BLaER1 treated with 17β-estradiol and CSF1 and Interleukin-3, amounts not matched to agents 10 nM and 100 nM (cell line): ENCODE measurements around the gene UCK1.
"Not testable (repeated sequence)": the region's sequence is repeated elsewhere in the genome, so short reads cannot be mapped to it uniquely, and the experiment has no call there.

ENCODE experiments used
- H3K27ac ChIP-seq, 11 experiments: shearing (Covaris generic); formaldehyde crosslinking; 2 replicates each; pipeline ENCODE4 v1.8.1; 2022
- H3K27me3 ChIP-seq, 11 experiments: shearing (Covaris generic); formaldehyde crosslinking; 2 replicates each; pipeline ENCODE4 v1.8.1; 2022
- H3K36me3 ChIP-seq, 11 experiments: shearing (Covaris generic); formaldehyde crosslinking; 2 replicates each; pipeline ENCODE4 v1.8.1; 2022
- H3K4me1 ChIP-seq, 10 experiments: shearing (Covaris generic); formaldehyde crosslinking; 2 replicates each; pipeline ENCODE4 v1.8.1; 2022
- H3K4me2 ChIP-seq, 11 experiments: shearing (Covaris generic); formaldehyde crosslinking; 2 replicates each; pipeline ENCODE4 v1.8.1; 2022
- H3K4me3 ChIP-seq, 10 experiments: shearing (Covaris generic); formaldehyde crosslinking; 2 replicates each; pipeline ENCODE4 v1.8.1; 2022
- H3K9ac ChIP-seq, 11 experiments: shearing (Covaris generic); formaldehyde crosslinking; 2 replicates each; pipeline ENCODE4 v1.8.1; 2022
- H3K9me3 ChIP-seq, 11 experiments: shearing (Covaris generic); formaldehyde crosslinking; replicated peaks in 1 of 11; 2 replicates each; pipeline ENCODE4 v1.8.1; 2022
- H4K20me1 ChIP-seq, 11 experiments: shearing (Covaris generic); formaldehyde crosslinking; 2 replicates each; pipeline ENCODE4 v1.8.1; 2022
- Cebpa-rat ChIP-seq, 11 experiments: shearing (Covaris generic); IDR thresholded peaks; 2 replicates each; pipeline ENCODE4 v1.8.1; 2022

Gene UCK1

GRCh38 chr9:131522257-131523085, 8.6 kb downstream of the UCK1 start:
- H3K4me2 ChIP-seq: no peak overlapping the region; a peak in 1 of 22 replicates
- H3K9ac ChIP-seq: peak overlapping the region in 1 of 11 experiments; percentile 2; a peak in 1 of 22 replicates
- peaks cover 0 to 3% (median 0%) of the 10 kb centered on the region in 11 experiments; a peak in 1 of 22 replicates for H3K9me3 ChIP-seq
- no peak overlapping the region for H3K27ac ChIP-seq
- no peak for TF ChIP-seq Cebpa-rat (IDR thresholded peaks at IDR 0.05)
- peaks cover 13 to 33% (median 25%) of the 10 kb centered on the region in 10 experiments for H3K4me1 ChIP-seq
- H4K20me1 ChIP-seq: peaks cover 0 to 68% (median 25%) of the 10 kb centered on the region in 11 experiments; a peak in 18 of 22 replicates
- no peak overlapping the region for H3K4me3 ChIP-seq
- H3K27me3 ChIP-seq: no peaks in the 10 kb centered on the region
- H3K36me3 ChIP-seq: peaks cover 91 to 100% (median 99%) of the 10 kb centered on the region in 11 experiments

- Histone ChIP-seq H3K27me3 (no peaks in the 10 kb centered on the region), H3K27ac (no peak overlapping the region), H3K4me1 (peaks cover 13 to 33% (median 25%) of the 10 kb centered on the region in 10 experiments), H3K4me3 (no peak overlapping the region), H3K9ac (no peak overlapping the region; a peak in 1 of 22 replicates), H3K4me2 (no peak overlapping the region; a peak in 1 of 22 replicates), H4K20me1 (peaks cover 0 to 74% (median 25%) of the 10 kb centered on the region in 11 experiments; a peak in 18 of 22 replicates), H3K36me3 (peaks cover 85 to 100% (median 98%) of the 10 kb centered on the region in 11 experiments), H3K9me3 (peaks cover 0 to 8% (median 0%) of the 10 kb centered on the region in 11 experiments; a peak in 6 of 22 replicates)
- TF ChIP-seq Cebpa-rat (IDR thresholded peaks at IDR 0.05): no peak
Measured at GRCh38 chr9:131521822-131522221, 9.2 kb downstream of the UCK1 start.

- Histone ChIP-seq H3K36me3 (peaks cover 84 to 100% (median 98%) of the 10 kb centered on the region in 11 experiments), H3K9ac (no peak overlapping the region), H3K9me3 (peaks cover 0 to 14% (median 0%) of the 10 kb centered on the region in 11 experiments; a peak in 6 of 22 replicates), H4K20me1 (peaks cover 0 to 75% (median 26%) of the 10 kb centered on the region in 11 experiments; a peak in 18 of 22 replicates), H3K27me3 (no peaks in the 10 kb centered on the region), H3K4me1 (peaks cover 13 to 33% (median 25%) of the 10 kb centered on the region in 10 experiments), H3K4me2 (no peak overlapping the region), H3K27ac (no peak overlapping the region), H3K4me3 (no peak overlapping the region)
- TF ChIP-seq Cebpa-rat (IDR thresholded peaks at IDR 0.05): no peak
Measured at GRCh38 chr9:131521203-131521602, 9.9 kb downstream of the UCK1 start.

GRCh38 chr9:131520503-131520902, 10.6 kb downstream of the UCK1 start:
- no peak overlapping the region for H3K4me2 ChIP-seq
- no peak overlapping the region for H3K4me3 ChIP-seq
- no peak for TF ChIP-seq Cebpa-rat (IDR thresholded peaks at IDR 0.05)
- H3K4me1 ChIP-seq: peaks cover 13 to 31% (median 25%) of the 10 kb centered on the region in 10 experiments
- H3K9me3 ChIP-seq: peaks cover 0 to 21% (median 2%) of the 10 kb centered on the region in 11 experiments; a peak in 11 of 22 replicates
- H3K27me3 ChIP-seq: no peaks in the 10 kb centered on the region
- peaks cover 84 to 100% (median 98%) of the 10 kb centered on the region in 11 experiments for H3K36me3 ChIP-seq
- H3K27ac ChIP-seq: no peak overlapping the region
- peaks cover 0 to 73% (median 23%) of the 10 kb centered on the region in 11 experiments; a peak in 18 of 22 replicates for H4K20me1 ChIP-seq
- no peak overlapping the region for H3K9ac ChIP-seq

GRCh38 chr9:131518553-131518952, 12.5 kb downstream of the UCK1 start:
- Histone ChIP-seq H3K27ac (no peak overlapping the region), H3K36me3 (peaks cover 74 to 100% (median 95%) of the 10 kb centered on the region in 11 experiments), H3K9ac (no peak overlapping the region), H4K20me1 (peaks cover 0 to 59% (median 16%) of the 10 kb centered on the region in 11 experiments; a peak in 18 of 22 replicates), H3K27me3 (no peaks in the 10 kb centered on the region), H3K4me3 (no peak overlapping the region), H3K4me1 (peaks cover 0 to 30% (median 19%) of the 10 kb centered on the region in 10 experiments; a peak in 18 of 20 replicates), H3K9me3 (peaks cover 0 to 41% (median 6%) of the 10 kb centered on the region in 11 experiments; a peak in 11 of 22 replicates), H3K4me2 (no peak overlapping the region)
- TF ChIP-seq Cebpa-rat (IDR thresholded peaks at IDR 0.05): no peak

- peaks cover 0 to 41% (median 6%) of the 10 kb centered on the region in 11 experiments; a peak in 11 of 22 replicates for H3K9me3 ChIP-seq
- H3K4me1 ChIP-seq: peaks cover 6 to 36% (median 25%) of the 10 kb centered on the region in 10 experiments
- no peak overlapping the region for H3K4me3 ChIP-seq
- H3K27ac ChIP-seq: no peak overlapping the region
- TF ChIP-seq Cebpa-rat (IDR thresholded peaks at IDR 0.05): no peak
- peaks cover 66 to 100% (median 93%) of the 10 kb centered on the region in 11 experiments for H3K36me3 ChIP-seq
- no peak overlapping the region for H3K9ac ChIP-seq
- no peak overlapping the region for H3K4me2 ChIP-seq
- H4K20me1 ChIP-seq: peaks cover 0 to 60% (median 22%) of the 10 kb centered on the region in 11 experiments; a peak in 17 of 22 replicates
- no peaks in the 10 kb centered on the region for H3K27me3 ChIP-seq
Measured at GRCh38 chr9:131517761-131518190, 13.3 kb downstream of the UCK1 start.

- H3K27me3 ChIP-seq: no peaks in the 10 kb centered on the region
- no peak overlapping the region for H3K9ac ChIP-seq
- peaks cover 0 to 60% (median 24%) of the 10 kb centered on the region in 11 experiments; a peak in 17 of 22 replicates for H4K20me1 ChIP-seq
- H3K36me3 ChIP-seq: peaks cover 62 to 100% (median 92%) of the 10 kb centered on the region in 11 experiments
- no peak overlapping the region for H3K4me2 ChIP-seq
- no peak overlapping the region for H3K27ac ChIP-seq
- peaks cover 0 to 41% (median 6%) of the 10 kb centered on the region in 11 experiments; a peak in 11 of 22 replicates for H3K9me3 ChIP-seq
- TF ChIP-seq Cebpa-rat (IDR thresholded peaks at IDR 0.05): no peak
- H3K4me3 ChIP-seq: no peak overlapping the region
- peaks cover 14 to 38% (median 29%) of the 10 kb centered on the region in 10 experiments for H3K4me1 ChIP-seq
Measured at GRCh38 chr9:131516930-131517329, 14.1 kb downstream of the UCK1 start.

GRCh38 chr9:131516100-131516499, 15.0 kb downstream of the UCK1 start:
- Histone ChIP-seq H3K9me3 (peaks cover 0 to 41% (median 6%) of the 10 kb centered on the region in 11 experiments; a peak in 11 of 22 replicates), H3K27me3 (no peaks in the 10 kb centered on the region), H3K4me2 (no peak overlapping the region), H3K9ac (no peak overlapping the region), H3K4me1 (peaks cover 23 to 36% (median 30%) of the 10 kb centered on the region in 10 experiments), H3K27ac (no peak overlapping the region), H3K36me3 (peaks cover 62 to 98% (median 92%) of the 10 kb centered on the region in 11 experiments), H4K20me1 (peaks cover 0 to 60% (median 24%) of the 10 kb centered on the region in 11 experiments; a peak in 17 of 22 replicates), H3K4me3 (no peak overlapping the region)
- TF ChIP-seq Cebpa-rat (IDR thresholded peaks at IDR 0.05): no peak

- H3K27ac ChIP-seq: peak overlapping the region in 1 of 11 experiments; percentile 53; a peak in 2 of 22 replicates
- H3K4me2 ChIP-seq, H3K9ac ChIP-seq, H3K27me3 ChIP-seq: not testable (repeated sequence)
- H3K9me3 ChIP-seq: peaks cover 0 to 41% (median 6%) of the 10 kb centered on the region in 11 experiments; a peak in 11 of 22 replicates
- peaks cover 0 to 60% (median 24%) of the 10 kb centered on the region in 11 experiments; a peak in 17 of 22 replicates for H4K20me1 ChIP-seq
- H3K4me1 ChIP-seq: peaks cover 26 to 36% (median 32%) of the 10 kb centered on the region in 10 experiments
- H3K4me3 ChIP-seq: 0 out of 20 replicates have a peak overlapping the region, but pooled peaks of 1 of the 10 experiments have one; percentile 10
- H3K36me3 ChIP-seq: peaks cover 66 to 98% (median 91%) of the 10 kb centered on the region in 11 experiments
Measured at GRCh38 chr9:131515559-131516031, 15.5 kb downstream of the UCK1 start.
